ENCODE measurements around the gene CAPN14. TPM values are rescaled to one million over a fixed set of nuclear protein-coding genes. Genes with fewer than 3 reads are reported as not detected.

CAPN14 gene
- total RNA-seq, 1 donor from 2014 or later = 0.14 TPM

GRCh38 chr2:31244101-31244500 is 26.8 kb upstream of the CAPN14 start:
- Histone ChIP-seq H3K4me3 (ENCODE audit: insufficient read depth, low read depth, low read length) (no peak overlapping the region), H3K27me3 (ENCODE audit: insufficient read depth, low read length) (no peaks in the 10 kb centered on the region), H3K4me2 (ENCODE audit: low read length) (no peak overlapping the region), H3K4me1 (ENCODE audit: insufficient read depth, low read length) (peaks cover 12% of the 10 kb centered on the region), H4K20me1 (ENCODE audit: insufficient read depth, low read length) (peaks cover 60% of the 10 kb centered on the region), H3K9me3 (ENCODE audit: insufficient read depth, low read depth, low read length) (no peaks in the 10 kb centered on the region), H3K9ac (ENCODE audit: low read length) (no peak overlapping the region), H3K79me2 (ENCODE audit: insufficient read depth, low read length) (peaks cover 20% of the 10 kb centered on the region), H3K27ac (ENCODE audit: low read depth, low read length) (no peak overlapping the region), H2AFZ (ENCODE audit: low read depth, low read length) (no peak overlapping the region), H3K36me3 (ENCODE audit: insufficient read depth, low read length) (peaks cover 5% of the 10 kb centered on the region)
- TF ChIP-seq, protein P1, sequence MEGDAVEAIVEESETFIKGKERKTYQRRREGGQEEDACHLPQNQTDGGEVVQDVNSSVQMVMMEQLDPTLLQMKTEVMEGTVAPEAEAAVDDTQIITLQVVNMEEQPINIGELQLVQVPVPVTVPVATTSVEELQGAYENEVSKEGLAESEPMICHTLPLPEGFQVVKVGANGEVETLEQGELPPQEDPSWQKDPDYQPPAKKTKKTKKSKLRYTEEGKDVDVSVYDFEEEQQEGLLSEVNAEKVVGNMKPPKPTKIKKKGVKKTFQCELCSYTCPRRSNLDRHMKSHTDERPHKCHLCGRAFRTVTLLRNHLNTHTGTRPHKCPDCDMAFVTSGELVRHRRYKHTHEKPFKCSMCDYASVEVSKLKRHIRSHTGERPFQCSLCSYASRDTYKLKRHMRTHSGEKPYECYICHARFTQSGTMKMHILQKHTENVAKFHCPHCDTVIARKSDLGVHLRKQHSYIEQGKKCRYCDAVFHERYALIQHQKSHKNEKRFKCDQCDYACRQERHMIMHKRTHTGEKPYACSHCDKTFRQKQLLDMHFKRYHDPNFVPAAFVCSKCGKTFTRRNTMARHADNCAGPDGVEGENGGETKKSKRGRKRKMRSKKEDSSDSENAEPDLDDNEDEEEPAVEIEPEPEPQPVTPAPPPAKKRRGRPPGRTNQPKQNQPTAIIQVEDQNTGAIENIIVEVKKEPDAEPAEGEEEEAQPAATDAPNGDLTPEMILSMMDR (IDR thresholded peaks at IDR 0.05; ENCODE audit: insufficient read depth, low read depth, low read length) = no peak
- no peak for TF ChIP-seq EZH2 (IDR thresholded peaks at IDR 0.05; ENCODE audit: insufficient read depth, low read length)
- Mint-ChIP-seq H3K9me3 (ENCODE audit: unreplicated experiment) (no peaks in the 10 kb centered on the region), H3K4me3 (ENCODE audit: unreplicated experiment) (no peak overlapping the region), H3K27me3 (ENCODE audit: low read depth, unreplicated experiment) (no peaks in the 10 kb centered on the region), H3K36me3 (ENCODE audit: low read depth, unreplicated experiment) (peaks cover 14% of the 10 kb centered on the region), H3K4me1 (ENCODE audit: low read depth, unreplicated experiment) (peaks cover 22% of the 10 kb centered on the region), H3K27ac (ENCODE audit: unreplicated experiment) (no peak overlapping the region)
- FAIRE-seq (no peak), DNase-seq (ENCODE audit: low read depth) (no peak)

DNA sequence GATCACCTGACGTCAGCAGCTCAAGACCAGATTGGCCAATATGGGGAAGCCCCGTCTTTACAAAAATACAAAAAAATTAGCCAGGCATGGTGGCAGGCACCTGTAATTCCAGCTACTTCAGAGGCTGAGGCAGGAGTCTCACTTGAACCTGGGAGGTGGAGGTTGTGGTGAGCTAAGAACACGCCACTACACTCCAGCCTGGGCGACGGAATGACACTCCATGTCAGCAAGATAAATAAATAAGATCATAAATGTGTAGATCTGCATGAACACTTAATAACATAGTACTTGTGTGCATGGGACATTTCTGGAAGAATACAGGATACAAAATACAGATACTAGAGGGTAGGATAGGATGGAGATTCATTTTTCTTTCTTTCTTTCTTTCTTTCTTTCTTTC is 25.7 kb upstream of the CAPN14 start:
- H4K20me1 ChIP-seq (ENCODE audit: insufficient read depth, low read length) = peaks cover 62% of the 10 kb centered on the region

More for the DNA sequence above, 25.7 kb upstream of the CAPN14 start:
- no peak overlapping the region for H3K27ac ChIP-seq (ENCODE audit: low read depth, low read length)
- H3K4me1 Mint-ChIP-seq (ENCODE audit: low read depth, unreplicated experiment) = peaks cover 19% of the 10 kb centered on the region
- peaks cover 31% of the 10 kb centered on the region for H3K79me2 ChIP-seq (ENCODE audit: insufficient read depth, low read length)
- no peak overlapping the region for H3K4me3 ChIP-seq (ENCODE audit: insufficient read depth, low read depth, low read length)
- H3K27me3 Mint-ChIP-seq (ENCODE audit: low read depth, unreplicated experiment) = no peaks in the 10 kb centered on the region
- peaks cover 12% of the 10 kb centered on the region for H3K4me1 ChIP-seq (ENCODE audit: insufficient read depth, low read length)
- no peak for DNase-seq (ENCODE audit: low read depth)
- peaks cover 3% of the 10 kb centered on the region for H3K36me3 ChIP-seq (ENCODE audit: insufficient read depth, low read length)
- no peak overlapping the region for H3K9ac ChIP-seq (ENCODE audit: low read length)
- H3K4me3 Mint-ChIP-seq (ENCODE audit: unreplicated experiment) = no peak overlapping the region
- H2AFZ ChIP-seq (ENCODE audit: low read depth, low read length) = no peak overlapping the region
- no peak overlapping the region for H3K27ac Mint-ChIP-seq (ENCODE audit: unreplicated experiment)
- no peak overlapping the region for H3K4me2 ChIP-seq (ENCODE audit: low read length)
- peaks cover 9% of the 10 kb centered on the region for H3K36me3 Mint-ChIP-seq (ENCODE audit: low read depth, unreplicated experiment)
- no peaks in the 10 kb centered on the region for H3K27me3 ChIP-seq (ENCODE audit: insufficient read depth, low read length)
- no peaks in the 10 kb centered on the region for H3K9me3 Mint-ChIP-seq (ENCODE audit: unreplicated experiment)
- H3K9me3 ChIP-seq (ENCODE audit: insufficient read depth, low read depth, low read length) = no peaks in the 10 kb centered on the region
- no peak for TF ChIP-seq EZH2 (IDR thresholded peaks at IDR 0.05; ENCODE audit: insufficient read depth, low read length)
- TF ChIP-seq, protein P1 (IDR thresholded peaks at IDR 0.05; ENCODE audit: insufficient read depth, low read depth, low read length) = no peak
- FAIRE-seq = no peak

Measured in astrocyte (in vitro differentiated cells and primary cell).